ENCODE data around the gene KIF21A.
A peak's percentile ranks its signal among the peaks of the same experiment; 100 is the strongest.

Gene KIF21A

DNA sequence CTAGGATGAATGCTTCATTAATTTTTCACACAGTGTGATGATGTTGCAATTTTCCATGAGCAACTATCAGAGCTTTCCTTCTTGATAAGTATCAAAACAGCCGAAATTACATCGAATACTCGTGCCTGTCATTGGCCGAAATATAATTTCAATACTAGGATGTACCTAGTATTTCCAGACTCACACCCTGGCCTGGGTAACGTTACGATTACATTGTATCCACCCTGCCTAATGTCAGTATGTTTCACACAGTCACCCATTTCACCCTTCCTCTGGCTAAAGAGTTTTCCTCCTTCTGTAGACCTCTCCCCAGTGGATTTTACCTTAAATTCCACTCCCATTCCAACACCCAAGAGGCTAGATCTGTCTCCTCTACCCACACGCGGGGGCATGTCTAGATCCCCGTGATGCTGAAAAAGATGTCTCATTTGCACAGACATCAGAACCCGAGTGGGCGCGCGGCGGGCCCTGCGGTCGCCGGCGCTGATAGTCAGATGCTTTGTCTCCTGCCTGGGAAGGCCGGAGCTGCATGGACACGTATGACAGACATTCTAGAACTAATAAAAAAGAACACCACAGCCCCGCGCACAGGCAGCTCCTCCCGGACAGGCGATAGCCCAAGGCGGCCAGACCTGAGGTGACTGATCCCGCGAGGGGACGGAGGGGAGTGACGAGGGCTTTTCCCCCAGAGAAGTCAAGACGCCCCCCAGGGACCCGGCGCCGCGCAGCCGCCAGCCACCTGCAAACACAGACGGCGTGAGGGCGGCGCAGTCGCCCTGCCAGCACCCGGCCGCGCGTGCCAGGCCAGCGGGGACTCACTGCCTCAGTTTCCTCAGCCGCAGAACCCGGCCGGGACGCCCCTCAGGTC lies 723 bp downstream of the KIF21A start:
- H3K27ac Mint-ChIP-seq, result peak overlapping the region; percentile 95
- peak overlapping the region; percentile 88 for H3K4me3 Mint-ChIP-seq
- no peaks in the 10 kb centered on the region for H3K9me3 Mint-ChIP-seq (ENCODE audit: low read depth)
- H3K4me1 Mint-ChIP-seq (ENCODE audit: low read depth), result peaks cover 19% of the 10 kb centered on the region
- no peaks in the 10 kb centered on the region for H3K36me3 Mint-ChIP-seq
- H3K27me3 Mint-ChIP-seq, result no peaks in the 10 kb centered on the region

DNA sequence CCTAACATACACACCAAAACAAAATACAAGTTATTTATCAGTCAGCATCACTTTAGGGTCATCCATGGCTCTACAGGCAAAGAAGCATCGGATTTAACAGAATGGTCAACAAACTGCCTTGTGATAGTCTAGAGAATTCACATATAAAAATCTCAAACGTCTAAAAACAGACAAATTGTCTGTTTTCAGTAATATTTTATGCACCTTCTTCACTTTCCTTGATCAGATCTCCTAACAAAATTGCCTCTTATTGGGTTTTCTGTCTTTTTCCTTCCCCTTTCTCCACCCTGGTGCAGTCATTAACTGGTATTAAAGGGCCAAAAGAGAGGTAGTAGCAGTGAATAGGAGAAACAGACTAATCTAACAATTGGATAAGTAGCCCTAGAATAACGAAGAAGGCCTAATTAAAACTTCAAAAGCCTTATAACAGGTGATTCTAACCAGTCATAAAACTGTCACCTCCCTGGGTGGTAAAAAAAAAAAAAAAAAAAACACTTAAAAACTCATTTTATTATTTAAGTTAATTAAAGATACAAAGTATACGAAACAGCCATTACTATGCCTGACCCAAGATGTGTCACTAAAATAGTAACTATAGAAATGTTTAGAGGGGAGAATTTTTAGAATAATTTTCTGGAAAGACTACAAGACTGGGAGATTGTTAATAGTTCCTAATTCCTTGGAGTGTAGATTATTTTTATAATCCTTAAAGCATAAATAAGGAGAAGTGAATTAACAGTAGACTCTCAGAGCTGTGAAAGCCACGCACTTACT lies 1.5 kb downstream of the KIF21A start:
- H3K27ac Mint-ChIP-seq, result peak overlapping the region; percentile 95
- H3K4me1 Mint-ChIP-seq (ENCODE audit: low read depth), result peaks cover 19% of the 10 kb centered on the region

DNA sequence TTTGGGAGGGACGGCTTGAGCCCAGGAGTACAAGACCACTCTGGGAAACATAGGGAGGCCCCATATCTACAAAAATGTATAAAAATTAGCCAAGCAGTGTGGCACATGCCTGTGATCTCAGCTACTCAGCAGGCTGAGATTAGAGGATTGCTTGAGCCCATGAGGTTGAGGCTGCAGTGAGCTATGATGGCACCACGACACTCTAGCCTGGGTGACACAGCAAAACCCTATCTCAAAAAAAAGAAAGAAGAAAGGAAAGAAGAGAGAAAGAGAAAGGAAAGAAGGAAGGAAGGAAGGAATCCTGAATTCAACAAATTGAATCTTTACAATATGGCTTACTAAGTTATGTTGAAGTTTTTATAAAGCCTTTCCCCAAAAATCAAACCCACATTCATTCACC lies 2.1 kb downstream of the KIF21A start:
- Mint-ChIP-seq H3K27ac (no peak overlapping the region), H3K36me3 (peaks cover 2% of the 10 kb centered on the region), H3K9me3 (ENCODE audit: low read depth) (no peaks in the 10 kb centered on the region), H3K27me3 (peaks cover 1% of the 10 kb centered on the region), H3K4me1 (ENCODE audit: low read depth) (peaks cover 19% of the 10 kb centered on the region), H3K4me3 (peak overlapping the region; percentile 51)

More for the DNA sequence above, 1.5 kb downstream of the KIF21A start:
- Mint-ChIP-seq H3K9me3 (ENCODE audit: low read depth) (no peaks in the 10 kb centered on the region), H3K36me3 (peaks cover 2% of the 10 kb centered on the region), H3K4me3 (peak overlapping the region; percentile 88), H3K27me3 (peaks cover 1% of the 10 kb centered on the region)

DNA sequence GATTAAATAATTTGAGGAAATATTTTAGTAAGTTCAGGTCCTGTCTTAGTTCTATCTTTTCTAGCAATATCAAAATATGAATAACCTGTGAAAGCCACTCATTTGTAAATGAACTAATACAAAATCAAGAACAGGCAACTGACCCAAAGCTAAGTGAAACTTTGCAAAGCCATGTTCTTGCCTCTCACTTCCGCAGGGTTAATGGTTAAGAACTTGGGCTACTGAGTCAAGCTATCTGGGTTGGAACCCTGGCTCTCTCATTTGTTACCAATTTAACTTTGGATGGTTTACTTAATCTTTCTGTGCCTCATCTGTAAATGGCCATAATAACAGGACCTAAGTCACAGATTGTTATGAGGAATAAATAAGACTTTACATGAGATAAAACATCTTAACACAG lies 2.8 kb downstream of the KIF21A start:
- Mint-ChIP-seq H3K9me3 (ENCODE audit: low read depth) (no peaks in the 10 kb centered on the region), H3K36me3 (peaks cover 2% of the 10 kb centered on the region), H3K4me3 (no peak overlapping the region), H3K4me1 (ENCODE audit: low read depth) (peaks cover 19% of the 10 kb centered on the region), H3K27me3 (peaks cover 1% of the 10 kb centered on the region), H3K27ac (no peak overlapping the region)

DNA sequence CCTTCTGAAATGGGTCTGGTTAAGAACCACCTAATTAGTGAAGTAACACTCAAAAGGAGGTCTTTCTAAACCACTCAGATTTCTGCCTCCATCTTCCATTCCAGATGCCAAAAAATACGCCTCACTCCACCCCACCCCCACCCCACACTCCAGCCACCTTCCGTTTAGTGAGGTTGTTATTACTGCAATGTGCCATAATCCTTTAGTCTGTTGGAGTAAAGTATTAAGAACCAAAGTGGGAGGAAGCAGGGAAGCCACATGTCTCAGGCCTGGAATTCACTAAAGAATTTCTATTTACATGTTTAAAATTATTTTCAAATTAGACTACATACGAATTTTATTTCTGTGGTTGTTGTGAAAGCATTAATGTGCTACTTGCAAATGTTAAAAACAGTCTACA lies 7.4 kb downstream of the KIF21A start:
- H3K4me1 Mint-ChIP-seq (ENCODE audit: low read depth), result no peaks in the 10 kb centered on the region
- H3K27me3 Mint-ChIP-seq, result peaks cover 1% of the 10 kb centered on the region
- no peak overlapping the region for H3K4me3 Mint-ChIP-seq
- H3K36me3 Mint-ChIP-seq, result peaks cover 2% of the 10 kb centered on the region
- H3K27ac Mint-ChIP-seq, result no peak overlapping the region
- H3K9me3 Mint-ChIP-seq (ENCODE audit: low read depth), result no peaks in the 10 kb centered on the region

DNA sequence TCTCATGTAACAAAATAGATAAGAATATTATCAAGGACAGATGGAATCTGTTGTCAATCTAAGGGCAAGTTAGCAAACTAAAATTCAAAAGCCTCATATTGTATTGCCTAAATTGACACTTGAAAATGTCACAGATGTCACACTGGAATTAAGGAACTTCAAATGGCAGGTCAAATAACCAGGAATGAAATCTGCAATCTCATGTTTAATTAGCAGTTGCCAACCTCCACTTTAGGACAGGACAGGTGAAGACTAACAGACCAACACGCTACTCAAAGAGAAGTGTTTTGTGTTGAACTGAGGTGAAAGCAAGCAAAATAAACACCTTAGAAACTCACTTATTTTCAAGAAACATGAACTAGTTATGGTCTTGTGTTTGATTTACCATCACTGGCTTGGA lies 11.1 kb downstream of the KIF21A start:
- Mint-ChIP-seq H3K4me3 (no peak overlapping the region), H3K9me3 (ENCODE audit: low read depth) (no peaks in the 10 kb centered on the region), H3K27ac (no peak overlapping the region), H3K27me3 (no peaks in the 10 kb centered on the region), H3K36me3 (no peaks in the 10 kb centered on the region), H3K4me1 (ENCODE audit: low read depth) (no peaks in the 10 kb centered on the region)

DNA sequence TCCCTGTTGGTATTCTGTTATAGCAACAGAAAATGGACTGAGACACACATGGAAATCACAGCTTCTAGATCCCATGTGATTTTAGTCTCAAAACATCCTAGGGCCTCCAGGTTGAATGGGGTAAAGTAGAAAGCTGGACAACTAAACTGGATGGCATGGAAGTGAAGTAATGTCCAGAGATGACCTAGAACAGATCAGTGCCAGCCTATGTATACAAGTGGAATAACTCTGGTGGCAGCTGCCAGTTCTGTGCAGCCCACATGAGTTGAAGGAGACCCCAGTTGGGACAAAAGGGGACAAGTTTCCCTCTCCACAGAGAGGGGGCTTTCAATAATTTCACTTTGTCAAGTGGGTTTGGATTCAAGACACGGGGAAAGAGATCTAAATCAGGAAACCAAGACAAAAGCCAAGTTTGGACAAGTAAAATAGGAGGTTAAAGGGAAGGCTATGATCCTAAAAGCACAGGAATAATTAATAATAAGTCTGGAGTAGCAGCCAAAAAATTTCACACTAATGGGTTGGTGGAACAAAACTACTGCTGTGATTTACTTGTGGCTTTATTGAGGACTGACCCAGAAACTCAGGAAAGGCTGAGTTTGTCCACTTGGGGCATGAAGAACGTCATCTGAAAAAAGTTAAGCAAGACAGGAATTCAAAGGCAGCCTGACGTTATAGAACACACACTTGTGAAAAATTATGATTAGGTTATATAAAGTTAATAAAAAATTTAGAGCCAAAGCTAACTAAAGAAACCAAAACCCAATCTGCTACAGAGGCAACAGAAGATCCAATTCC lies 11.7 kb downstream of the KIF21A start:
- no peaks in the 10 kb centered on the region for H3K27me3 Mint-ChIP-seq
- no peaks in the 10 kb centered on the region for H3K36me3 Mint-ChIP-seq
- H3K4me1 Mint-ChIP-seq (ENCODE audit: low read depth), result no peaks in the 10 kb centered on the region
- H3K4me3 Mint-ChIP-seq, result no peak overlapping the region
- H3K27ac Mint-ChIP-seq, result no peak overlapping the region
- no peaks in the 10 kb centered on the region for H3K9me3 Mint-ChIP-seq (ENCODE audit: low read depth)

DNA sequence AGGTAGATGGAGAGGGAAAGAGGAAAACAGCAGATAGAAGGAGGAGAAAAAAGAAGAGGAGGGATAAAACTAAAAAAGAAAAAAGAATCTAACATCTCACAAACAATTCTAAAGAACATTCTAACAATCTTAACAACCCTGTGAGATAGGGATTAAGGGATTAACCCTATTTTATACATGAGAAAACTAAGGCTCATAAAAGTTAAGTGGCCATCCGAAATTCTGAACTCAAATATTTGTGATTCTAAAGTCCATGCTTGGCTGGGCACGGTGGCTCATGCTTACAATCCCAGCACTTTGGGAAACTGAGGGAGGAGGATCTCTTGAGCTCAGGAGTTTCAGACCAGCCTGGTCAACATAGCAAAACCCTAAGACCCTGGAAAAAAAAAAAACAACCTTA lies 13.1 kb downstream of the KIF21A start:
- no peaks in the 10 kb centered on the region for H3K27me3 Mint-ChIP-seq
- no peaks in the 10 kb centered on the region for H3K36me3 Mint-ChIP-seq
- no peaks in the 10 kb centered on the region for H3K4me1 Mint-ChIP-seq (ENCODE audit: low read depth)
- no peak overlapping the region for H3K4me3 Mint-ChIP-seq
- no peaks in the 10 kb centered on the region for H3K9me3 Mint-ChIP-seq (ENCODE audit: low read depth)
- no peak overlapping the region for H3K27ac Mint-ChIP-seq

DNA sequence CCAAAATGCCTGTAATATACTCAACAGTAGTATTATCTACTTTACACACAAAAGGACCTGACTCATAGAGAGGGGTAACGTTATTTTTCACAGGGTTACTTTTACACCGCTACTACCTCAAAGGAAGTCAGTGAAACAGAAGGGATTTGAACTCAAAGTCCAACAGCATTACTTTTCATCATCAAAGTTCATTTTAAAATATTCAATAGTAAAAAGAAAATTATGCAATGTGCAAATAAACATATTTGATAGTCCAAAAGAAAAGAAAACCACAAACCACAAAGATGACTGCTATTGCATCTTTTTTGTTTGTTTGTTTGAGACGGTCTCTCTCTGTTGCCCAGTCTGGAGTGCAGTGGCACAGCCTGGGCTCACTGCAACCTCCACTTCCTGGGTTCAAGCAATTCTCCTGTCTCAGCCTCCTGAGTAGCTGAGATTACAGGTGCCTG lies 15.5 kb downstream of the KIF21A start:
- no peak overlapping the region for H3K4me3 Mint-ChIP-seq
- no peak overlapping the region for H3K27ac Mint-ChIP-seq
- H3K36me3 Mint-ChIP-seq, result no peaks in the 10 kb centered on the region
- no peaks in the 10 kb centered on the region for H3K27me3 Mint-ChIP-seq
- H3K9me3 Mint-ChIP-seq (ENCODE audit: low read depth), result no peaks in the 10 kb centered on the region
- H3K4me1 Mint-ChIP-seq (ENCODE audit: low read depth), result no peaks in the 10 kb centered on the region

DNA sequence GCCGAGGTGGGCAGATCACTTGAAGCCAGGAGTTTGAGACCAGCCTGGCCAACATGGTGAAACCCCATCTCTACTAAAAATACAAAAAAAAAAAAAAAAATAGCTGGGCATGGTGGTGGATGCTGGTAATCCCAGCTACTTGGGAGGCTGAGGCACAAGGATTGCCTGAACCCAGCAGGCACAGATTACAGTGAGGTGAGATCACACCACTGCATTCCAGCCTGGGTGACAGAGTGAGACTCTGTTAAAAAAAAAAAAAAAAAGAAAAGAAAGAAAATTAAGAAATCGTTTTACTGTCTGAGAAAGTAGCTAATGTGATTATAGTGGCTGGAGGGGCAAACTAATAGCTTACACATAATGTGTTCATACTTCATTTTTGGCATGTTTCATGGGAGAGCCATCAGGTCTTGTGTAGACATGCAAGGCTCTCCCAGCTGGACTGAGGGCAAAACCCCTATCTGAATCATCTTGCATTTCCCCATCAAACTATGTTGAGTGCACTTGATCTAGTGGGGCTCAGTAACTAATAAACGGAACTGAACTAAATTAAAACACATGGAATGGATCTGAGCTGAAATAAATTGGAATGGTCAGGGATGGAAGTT lies 16.2 kb downstream of the KIF21A start:
- H3K4me3 Mint-ChIP-seq, result no peak overlapping the region
- no peaks in the 10 kb centered on the region for H3K9me3 Mint-ChIP-seq (ENCODE audit: low read depth)
- H3K27ac Mint-ChIP-seq, result no peak overlapping the region
- H3K36me3 Mint-ChIP-seq, result no peaks in the 10 kb centered on the region
- H3K4me1 Mint-ChIP-seq (ENCODE audit: low read depth), result no peaks in the 10 kb centered on the region
- H3K27me3 Mint-ChIP-seq, result no peaks in the 10 kb centered on the region

DNA sequence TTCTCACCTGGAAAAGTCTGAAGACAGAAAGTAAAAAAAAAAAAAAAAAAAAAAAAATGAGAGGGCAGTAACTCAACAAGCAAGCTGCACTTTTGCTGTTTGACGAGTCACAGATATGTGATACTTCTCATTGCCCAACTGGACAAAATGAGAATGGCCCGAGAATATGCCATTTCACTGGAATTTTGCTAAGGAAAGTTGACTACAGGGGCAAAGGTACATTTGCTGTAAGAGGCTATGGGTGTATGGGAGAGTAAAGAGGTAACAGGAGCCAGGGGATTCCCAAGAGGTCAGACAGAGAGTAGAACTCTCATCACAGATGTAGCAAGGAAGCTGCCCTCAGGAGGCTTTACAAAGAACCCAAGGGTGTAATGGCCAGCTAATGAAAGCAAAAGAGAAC lies 22.9 kb downstream of the KIF21A start:
- no peak overlapping the region for H3K27ac Mint-ChIP-seq

DNA sequence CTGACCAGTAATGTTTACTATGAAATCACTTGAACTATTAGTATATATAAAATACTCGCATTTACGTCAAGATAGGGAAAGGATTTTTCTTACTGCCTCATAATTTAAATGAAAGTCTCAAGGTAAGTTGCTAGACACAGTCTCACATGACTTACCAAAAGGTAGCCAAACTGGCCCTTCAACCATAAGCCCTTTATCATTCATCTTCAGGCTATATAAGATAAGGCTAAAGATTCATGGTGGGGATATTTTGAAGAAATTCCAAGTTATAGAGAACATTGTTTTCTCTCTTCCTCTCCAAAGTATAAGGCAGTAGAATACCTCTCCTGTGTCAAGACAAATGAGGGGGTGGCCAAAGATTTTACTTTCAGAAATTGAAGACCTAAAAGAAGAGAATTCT lies 23.4 kb downstream of the KIF21A start:
- Mint-ChIP-seq H3K4me3 (no peak overlapping the region), H3K4me1 (ENCODE audit: low read depth) (no peaks in the 10 kb centered on the region), H3K9me3 (ENCODE audit: low read depth) (no peaks in the 10 kb centered on the region), H3K27me3 (no peaks in the 10 kb centered on the region), H3K36me3 (peaks cover 6% of the 10 kb centered on the region), H3K27ac (no peak overlapping the region)

More for the DNA sequence above, 22.9 kb downstream of the KIF21A start:
- Mint-ChIP-seq H3K36me3 (peaks cover 6% of the 10 kb centered on the region), H3K4me3 (no peak overlapping the region), H3K9me3 (ENCODE audit: low read depth) (no peaks in the 10 kb centered on the region), H3K27me3 (no peaks in the 10 kb centered on the region), H3K4me1 (ENCODE audit: low read depth) (no peaks in the 10 kb centered on the region)

DNA sequence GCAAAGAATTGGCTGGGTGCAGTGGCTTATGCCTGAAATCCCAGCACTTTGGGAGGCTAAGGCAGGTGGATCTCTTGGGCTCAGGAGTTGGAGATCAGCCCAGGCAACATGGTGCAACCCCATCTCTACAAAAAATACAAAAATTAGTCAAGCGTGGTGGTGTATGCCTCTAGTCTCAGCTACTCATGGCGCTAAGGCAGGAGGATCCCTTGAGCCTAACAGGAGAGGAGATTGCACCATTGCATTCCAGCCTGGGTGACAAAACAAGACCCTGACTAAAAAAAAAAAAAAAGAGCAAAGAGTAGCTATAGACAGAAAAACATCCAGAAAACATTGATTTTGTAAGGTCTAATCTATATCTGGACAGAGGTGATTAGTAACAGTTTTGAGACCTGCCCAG lies 25.0 kb downstream of the KIF21A start:
- H3K27me3 Mint-ChIP-seq, result no peaks in the 10 kb centered on the region
- no peaks in the 10 kb centered on the region for H3K9me3 Mint-ChIP-seq (ENCODE audit: low read depth)
- H3K4me1 Mint-ChIP-seq (ENCODE audit: low read depth), result no peaks in the 10 kb centered on the region
- peaks cover 6% of the 10 kb centered on the region for H3K36me3 Mint-ChIP-seq
- no peak overlapping the region for H3K4me3 Mint-ChIP-seq
- no peak overlapping the region for H3K27ac Mint-ChIP-seq

DNA sequence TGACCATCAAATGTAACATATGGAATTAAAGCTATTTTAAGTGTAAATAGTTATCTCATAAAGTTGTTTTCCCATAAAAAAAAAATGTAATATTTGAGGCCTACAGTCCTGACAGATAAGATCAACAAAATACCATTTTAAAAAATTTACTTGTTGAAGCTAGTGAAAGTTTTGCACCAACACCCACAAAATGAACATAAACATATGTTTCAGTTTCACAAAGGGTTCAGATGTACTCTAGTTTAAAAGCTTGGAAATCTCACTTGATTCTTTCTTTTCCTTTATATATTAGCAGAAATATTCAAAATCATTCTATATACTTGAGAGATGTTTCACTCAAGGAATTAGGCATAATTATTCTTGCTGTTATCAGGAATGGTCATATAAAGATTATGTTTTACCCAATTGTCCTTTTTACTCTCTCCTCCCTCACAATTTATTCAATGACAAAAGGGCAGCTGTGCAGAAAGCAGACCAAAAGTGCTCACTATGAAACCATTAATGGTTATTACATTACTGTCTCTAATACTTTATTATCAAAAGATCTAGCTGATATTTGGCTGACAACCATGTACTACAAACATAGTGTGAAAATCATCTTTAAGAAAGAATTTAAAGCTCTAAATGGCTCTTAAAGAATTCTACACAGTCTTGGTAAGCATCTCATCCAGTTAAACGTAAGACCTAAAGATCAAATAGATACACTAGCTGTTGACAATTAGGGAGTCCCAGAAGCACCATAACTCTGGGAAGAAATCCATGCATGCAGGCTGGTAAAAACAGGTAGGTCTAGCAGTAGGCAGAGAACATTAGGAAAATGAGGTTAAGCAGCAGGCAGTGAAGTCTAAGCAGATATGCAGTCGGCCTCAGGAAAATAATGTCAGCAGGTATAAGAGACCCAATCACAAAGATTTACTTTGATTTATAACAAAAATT lies 28.8 kb downstream of the KIF21A start:
- no peak overlapping the region for H3K27ac Mint-ChIP-seq
- peaks cover 2% of the 10 kb centered on the region for H3K36me3 Mint-ChIP-seq
- H3K4me1 Mint-ChIP-seq (ENCODE audit: low read depth), result no peaks in the 10 kb centered on the region
- no peaks in the 10 kb centered on the region for H3K9me3 Mint-ChIP-seq (ENCODE audit: low read depth)
- H3K27me3 Mint-ChIP-seq, result no peaks in the 10 kb centered on the region
- no peak overlapping the region for H3K4me3 Mint-ChIP-seq
